Measurements from ENCODE around the gene TMEM154.

Gene TMEM154

GRCh38 chr4:152679414-152680281 lies at the start of gene TMEM154:
Gene TMEM154 (minus strand): TSS chr4:152679997. CDS start chr4:152679933, 64 bp downstream.
- peak within 1 kb of the TSS; percentile 19 for H3K27ac ChIP-seq
- no peaks in the 10 kb centered on the region for H3K27me3 ChIP-seq (replicated peaks)
- TF ChIP-seq CTCF (IDR thresholded peaks at IDR 0.05; ENCODE audit: low read depth, low read length, missing control alignments): no peak
- H3K36me3 ChIP-seq (replicated peaks): no peaks in the 10 kb centered on the region
- H3K4me3 ChIP-seq (ENCODE audit: low read depth, low read length): peak within 1 kb of the TSS; percentile 65
- peak; percentile 36 for DNase-seq
- in situ Hi-C loops (cut with HindIII; ENCODE audit: low pct_ligation_motif_present, low sequenced_read_pairs): no loop called here

GRCh38 chr4:152729466-152729865 lies 49.7 kb upstream of the TMEM154 start:
- no peak for TF ChIP-seq CTCF (IDR thresholded peaks at IDR 0.05; ENCODE audit: low read depth, low read length, missing control alignments)
- in situ Hi-C loops (cut with HindIII; ENCODE audit: low pct_ligation_motif_present, low sequenced_read_pairs): no loop called here
- H3K4me3 ChIP-seq (ENCODE audit: low read depth, low read length): no peak overlapping the region
- no peaks in the 10 kb centered on the region for H3K36me3 ChIP-seq (replicated peaks)
- H3K27me3 ChIP-seq (replicated peaks): no peaks in the 10 kb centered on the region
- DNase-seq: no peak
- no peak overlapping the region for H3K27ac ChIP-seq

GRCh38 chr4:152728343-152728742 lies 48.5 kb upstream of the TMEM154 start:
- no peak for TF ChIP-seq CTCF (IDR thresholded peaks at IDR 0.05; ENCODE audit: low read depth, low read length, missing control alignments)
- in situ Hi-C loops (cut with HindIII; ENCODE audit: low pct_ligation_motif_present, low sequenced_read_pairs): no loop called here
- Histone ChIP-seq H3K27ac (no peak overlapping the region), H3K27me3 (replicated peaks) (no peaks in the 10 kb centered on the region), H3K4me3 (ENCODE audit: low read depth, low read length) (no peak overlapping the region), H3K36me3 (replicated peaks) (no peaks in the 10 kb centered on the region)
- no peak for DNase-seq

- no peak for DNase-seq
- TF ChIP-seq CTCF (IDR thresholded peaks at IDR 0.05; ENCODE audit: low read depth, low read length, missing control alignments): no peak
- Histone ChIP-seq H3K36me3 (replicated peaks) (no peaks in the 10 kb centered on the region), H3K4me3 (ENCODE audit: low read depth, low read length) (no peak overlapping the region), H3K27me3 (replicated peaks) (no peaks in the 10 kb centered on the region), H3K27ac (no peak overlapping the region)
- in situ Hi-C loops (cut with HindIII; ENCODE audit: low pct_ligation_motif_present, low sequenced_read_pairs): no loop called here
Measured at GRCh38 chr4:152727784-152728183, 48.0 kb upstream of the TMEM154 start.

GRCh38 chr4:152724494-152724893 lies 44.7 kb upstream of the TMEM154 start:
- in situ Hi-C loops (cut with HindIII; ENCODE audit: low pct_ligation_motif_present, low sequenced_read_pairs): no loop called here
- Histone ChIP-seq H3K4me3 (ENCODE audit: low read depth, low read length) (no peak overlapping the region), H3K27ac (no peak overlapping the region), H3K36me3 (replicated peaks) (no peaks in the 10 kb centered on the region), H3K27me3 (replicated peaks) (no peaks in the 10 kb centered on the region)
- DNase-seq: no peak
- TF ChIP-seq CTCF (IDR thresholded peaks at IDR 0.05; ENCODE audit: low read depth, low read length, missing control alignments): no peak
